Measurements from ENCODE around the gene HSPG2.

- TF ChIP-seq EZH2 (IDR thresholded peaks at IDR 0.05; ENCODE audit: low read length, unreplicated experiment) (no peak), EZH2phosphoT487 (IDR thresholded peaks at IDR 0.05; ENCODE audit: borderline replicate concordance, low read length) (no peak)
- TF ChIP-seq, protein P1, sequence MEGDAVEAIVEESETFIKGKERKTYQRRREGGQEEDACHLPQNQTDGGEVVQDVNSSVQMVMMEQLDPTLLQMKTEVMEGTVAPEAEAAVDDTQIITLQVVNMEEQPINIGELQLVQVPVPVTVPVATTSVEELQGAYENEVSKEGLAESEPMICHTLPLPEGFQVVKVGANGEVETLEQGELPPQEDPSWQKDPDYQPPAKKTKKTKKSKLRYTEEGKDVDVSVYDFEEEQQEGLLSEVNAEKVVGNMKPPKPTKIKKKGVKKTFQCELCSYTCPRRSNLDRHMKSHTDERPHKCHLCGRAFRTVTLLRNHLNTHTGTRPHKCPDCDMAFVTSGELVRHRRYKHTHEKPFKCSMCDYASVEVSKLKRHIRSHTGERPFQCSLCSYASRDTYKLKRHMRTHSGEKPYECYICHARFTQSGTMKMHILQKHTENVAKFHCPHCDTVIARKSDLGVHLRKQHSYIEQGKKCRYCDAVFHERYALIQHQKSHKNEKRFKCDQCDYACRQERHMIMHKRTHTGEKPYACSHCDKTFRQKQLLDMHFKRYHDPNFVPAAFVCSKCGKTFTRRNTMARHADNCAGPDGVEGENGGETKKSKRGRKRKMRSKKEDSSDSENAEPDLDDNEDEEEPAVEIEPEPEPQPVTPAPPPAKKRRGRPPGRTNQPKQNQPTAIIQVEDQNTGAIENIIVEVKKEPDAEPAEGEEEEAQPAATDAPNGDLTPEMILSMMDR (conservative IDR thresholded peaks at IDR 0.05; ENCODE audit: low read depth, low read length): no peak
These were observed 4.3 kb upstream of the HSPG2 start for GRCh38 chr1:21941370-21941769.

All from PC-3 (cell line).